Keratinocyte (primary cell): ENCODE measurements around the gene ZNF333. TPM values are rescaled to one million over a fixed set of nuclear protein-coding genes. Genes with fewer than 3 reads are reported as not detected.

Source experiments
- DNase-seq: peaks from one replicate; pipeline ENCODE4 v3.0.0-alpha.2; 2011; ENCODE audit warnings: low read depth, missing footprints, low spot score
- FAIRE-seq: peaks from 2 replicates; lab custom pipeline; 2011; peaks lifted over from hg19 to GRCh38; lab: Jason Lieb, UNC
- H2AFZ ChIP-seq: 2 replicates; pipeline ENCODE4 v1.6.0; 2012; ENCODE audit warnings: low read length, control low read depth, inconsistent platforms; ENCODE audit not compliant: control insufficient read depth
- H3K27ac ChIP-seq: 2 replicates; pipeline ENCODE4 v1.5.1; 2011; ENCODE audit warnings: low read length; ENCODE audit not compliant: control insufficient read depth, insufficient read depth
- H3K27me3 ChIP-seq: 3 replicates; pipeline ENCODE4 v1.6.0; 2011; ENCODE audit warnings: low read length; ENCODE audit not compliant: control insufficient read depth, insufficient read depth; ENCODE audit errors: extremely low read depth
- H3K36me3 ChIP-seq, 2 experiments: 2 replicates in 1 of 2; 3 replicates in 1 of 2; pipeline ENCODE4 v1.5.1; 2011; ENCODE audit warnings: low read length in 2 of 2, mild to moderate bottlenecking in 1 of 2; ENCODE audit not compliant: control insufficient read depth in 2 of 2, insufficient read depth in 2 of 2; ENCODE audit errors: extremely low read depth in 1 of 2
- H3K4me1 ChIP-seq: 3 replicates; pipeline ENCODE4 v1.5.1; 2011; ENCODE audit warnings: low read length; ENCODE audit not compliant: control insufficient read depth, insufficient read depth; ENCODE audit errors: extremely low read depth
- H3K4me2 ChIP-seq: 3 replicates; pipeline ENCODE4 v1.6.0; 2011; ENCODE audit warnings: low read depth, low read length; ENCODE audit not compliant: control insufficient read depth, insufficient read depth; ENCODE audit errors: extremely low read depth
- H3K4me3 ChIP-seq, 3 experiments: fragments of 200-600 bp in 1 of 3; sonication (generic) in 1 of 3; 2 replicates in 2 of 3; 3 replicates in 1 of 3; pipeline ENCODE4 v1.5.1; 2011 to 2016; ENCODE audit warnings: low read length in 3 of 3, mild to moderate bottlenecking in 3 of 3, control low read depth in 2 of 3, inconsistent platforms in 1 of 3, low read depth in 1 of 3, mixed read lengths in 1 of 3, mixed run types in 1 of 3, moderate library complexity in 1 of 3; ENCODE audit not compliant: control insufficient read depth in 2 of 3, insufficient read depth in 2 of 3; ENCODE audit errors: extremely low read depth in 1 of 3
- H3K79me2 ChIP-seq: 2 replicates; pipeline ENCODE4 v1.6.0; 2012; ENCODE audit warnings: low read length; ENCODE audit not compliant: control insufficient read depth, insufficient read depth
- H3K9ac ChIP-seq: 3 replicates; pipeline ENCODE4 v1.6.0; 2011; ENCODE audit warnings: low read length; ENCODE audit not compliant: control insufficient read depth, insufficient read depth; ENCODE audit errors: extremely low read depth
- H3K9me1 ChIP-seq: 3 replicates; pipeline ENCODE4 v1.6.0; 2011; ENCODE audit warnings: low read length; ENCODE audit not compliant: control insufficient read depth, insufficient read depth; ENCODE audit errors: extremely low read depth
- H3K9me3 ChIP-seq: 2 replicates; pipeline ENCODE4 v1.5.1; 2012; ENCODE audit warnings: low read depth, low read length; ENCODE audit not compliant: control insufficient read depth
- H4K20me1 ChIP-seq: 3 replicates; pipeline ENCODE4 v1.6.0; 2011; ENCODE audit warnings: low read length; ENCODE audit not compliant: control insufficient read depth, insufficient read depth; ENCODE audit errors: extremely low read depth
- CTCF ChIP-seq, 3 experiments: IDR thresholded peaks in 1 of 3; conservative IDR thresholded peaks in 1 of 3; optimal IDR thresholded peaks in 1 of 3; 2 replicates in 2 of 3; 3 replicates in 1 of 3; pipeline versions ENCODE3 to v1.5.1; 2011; ENCODE audit warnings: low read length in 3 of 3, mild to moderate bottlenecking in 3 of 3, moderate library complexity in 2 of 3, control low read depth in 1 of 3, inconsistent platforms in 1 of 3; ENCODE audit not compliant: insufficient read depth in 2 of 3; ENCODE audit errors: extremely low read depth in 1 of 3
- EZH2 ChIP-seq: IDR thresholded peaks from one replicate; pipeline ENCODE4 v1.6.1; 2012; ENCODE audit warnings: inconsistent platforms, mild to moderate bottlenecking, low read length, moderate library complexity
- dilution Hi-C: fragments of 300-500 bp; cut with MboI; formaldehyde crosslinking; loops from one replicate; pipeline ENCODE4 v1.7.0; 2020; ENCODE audit warnings: low sequenced_read_pairs; ENCODE audit not compliant: extremely low pct_ligation_motif_present
- polyA plus RNA-seq, 5 experiments: library from polyadenylated mRNA; depleted of rRNA in 3 of 5; stranded (reverse) in 3 of 5; stranded (forward) in 1 of 5; unstranded in 1 of 5; fragments of >200 nt; gene quantifications; 1 replicate in 1 of 5; 2 replicates in 3 of 5; 3 replicates in 1 of 5; pipeline versions ENCODE4 v1.2.1 to v1.2.3, GENCODE V29; 2011 to 2012; ENCODE audit warnings: missing spikeins in 2 of 5, low read depth in 1 of 5, low replicate concordance in 1 of 5

ZNF333 gene
- polyA plus RNA-seq, 1 donor (not counting 4 experiments of a cell fraction or from before 2014, with no cell fraction given) = 3.6 TPM

- no peak for FAIRE-seq
- Histone ChIP-seq H3K4me3 (no peak overlapping the region), H3K27ac (no peak overlapping the region), H3K4me1 (no peaks in the 10 kb centered on the region), H3K9me1 (no peaks in the 10 kb centered on the region), H3K9me3 (peaks cover 8% of the 10 kb centered on the region), H3K79me2 (no peaks in the 10 kb centered on the region), H3K27me3 (no peaks in the 10 kb centered on the region), H2AFZ (no peak overlapping the region), H3K36me3 (peaks cover 0 to 9% of the 10 kb centered on the region in 2 experiments), H3K9ac (no peak overlapping the region), H4K20me1 (no peaks in the 10 kb centered on the region), H3K4me2 (no peak overlapping the region)
- DNase-seq = no peak
- dilution Hi-C loops = no loop called here
- no peak for TF ChIP-seq EZH2
- TF ChIP-seq CTCF (optimal IDR thresholded peaks at IDR 0.05 in 1 of 3, IDR thresholded peaks at IDR 0.05 in 1 of 3, conservative IDR thresholded peaks at IDR 0.05 in 1 of 3; ENCODE audit: extremely low read depth in 1 of 3, insufficient read depth in 2 of 3, low read length in 3 of 3) = no peak
Measured at GRCh38 chr19:14722127-14722526, 32.3 kb downstream of the ZNF333 start.

- Histone ChIP-seq H3K4me3 (no peak overlapping the region), H3K79me2 (no peaks in the 10 kb centered on the region)
- no peak for FAIRE-seq
Measured at GRCh38 chr19:14728595-14728994, 38.7 kb downstream of the ZNF333 start.

More at GRCh38 chr19:14728595-14728994, 38.7 kb downstream of the ZNF333 start:
- H3K27me3 ChIP-seq = no peaks in the 10 kb centered on the region
- H3K9me3 ChIP-seq = peaks cover 3% of the 10 kb centered on the region
- no peak overlapping the region for H3K4me2 ChIP-seq
- H3K36me3 ChIP-seq = no peaks in the 10 kb centered on the region
- DNase-seq = no peak
- no peaks in the 10 kb centered on the region for H3K4me1 ChIP-seq
- H2AFZ ChIP-seq = no peak overlapping the region
- TF ChIP-seq EZH2 (no peak), CTCF (optimal IDR thresholded peaks at IDR 0.05 in 1 of 3, IDR thresholded peaks at IDR 0.05 in 1 of 3, conservative IDR thresholded peaks at IDR 0.05 in 1 of 3; ENCODE audit: extremely low read depth in 1 of 3, insufficient read depth in 2 of 3, low read length in 3 of 3) (no peak)
- dilution Hi-C loops = no loop called here
- no peaks in the 10 kb centered on the region for H3K9me1 ChIP-seq
- no peak overlapping the region for H3K27ac ChIP-seq
- no peaks in the 10 kb centered on the region for H4K20me1 ChIP-seq
- H3K9ac ChIP-seq = no peak overlapping the region
